Panc1 (cell line): Measurements from ENCODE around the gene TMEM61. TPM values are rescaled to one million over a fixed set of nuclear protein-coding genes. Genes with fewer than 3 reads are reported as not detected.

Experiments used
- ATAC-seq: fragments of 200-7000 bp; cut with Tn5 transposase; 2 replicates; pipeline ENCODE4 v1.9.1; 2020; ENCODE audit warnings: mild to moderate bottlenecking, moderate library complexity
- BruUV-seq: library from RNA; stranded (reverse); fragments of 400-500 nt; replicated peaks from 2 replicates; lab custom pipeline; 2021; lab: Mats Ljungman, UMichigan
- CTCF ChIA-PET: fragments of 300-600 bp; sonication (Branson Sonifier 250); formaldehyde crosslinking; loops from one replicate; lab custom pipeline; 2022; ENCODE audit warnings: antibody characterized with exemption; lab: Charles Lee
- POLR2A ChIA-PET: fragments of 300-600 bp; sonication (Branson Sonifier 250); formaldehyde crosslinking; loops from one replicate; lab custom pipeline; 2022; ENCODE audit warnings: antibody characterized with exemption; lab: Charles Lee
- DNase-seq: peaks from one replicate; pipeline ENCODE4 v3.0.0-alpha.2; 2010; ENCODE audit warnings: low read depth, low spot score
- H3K27ac ChIP-seq: 2 replicates; pipeline ENCODE4 v1.5.1; 2011; ENCODE audit warnings: mild to moderate bottlenecking, low read length, inconsistent platforms
- H3K27me3 ChIP-seq: fragments of 200-500 bp; sonication (Bioruptor generic); 2 replicates; pipeline ENCODE4 v1.6.0; 2014; ENCODE audit warnings: low read length, inconsistent platforms; ENCODE audit not compliant: control insufficient read depth, insufficient read depth
- H3K36me3 ChIP-seq: fragments of 200-500 bp; sonication (Bioruptor generic); 2 replicates; pipeline ENCODE4 v1.5.1; 2014; ENCODE audit warnings: inconsistent platforms, mild to moderate bottlenecking, low read length, moderate library complexity; ENCODE audit not compliant: control insufficient read depth, insufficient read depth
- H3K4me1 ChIP-seq: 2 replicates; pipeline ENCODE4 v1.5.1; 2011; ENCODE audit warnings: inconsistent platforms, mild to moderate bottlenecking, low read length, moderate library complexity; ENCODE audit not compliant: control insufficient read depth, insufficient read depth
- H3K4me3 ChIP-seq, 2 experiments: 2 replicates each; pipeline ENCODE4 v1.5.1; 2011 to 2012; ENCODE audit warnings: low read depth in 2 of 2, low read length in 2 of 2, mild to moderate bottlenecking in 2 of 2, inconsistent platforms in 1 of 2, moderate library complexity in 1 of 2
- H3K9me3 ChIP-seq: fragments of 200-500 bp; sonication (Bioruptor generic); 2 replicates; pipeline ENCODE4 v1.5.1; 2014; ENCODE audit warnings: low read depth, mild to moderate bottlenecking, inconsistent platforms, low read length, moderate library complexity; ENCODE audit not compliant: control insufficient read depth, insufficient read depth
- POLR2AphosphoS5 ChIP-seq: IDR thresholded peaks from 2 replicates; pipeline ENCODE4 v1.6.1; 2012; ENCODE audit warnings: mild to moderate bottlenecking, low read depth, low read length, moderate library complexity
- SIN3A ChIP-seq: IDR thresholded peaks from 2 replicates; pipeline ENCODE4 v1.6.1; 2012; ENCODE audit warnings: low read depth, mild to moderate bottlenecking, low read length, moderate library complexity, borderline replicate concordance; ENCODE audit not compliant: insufficient read depth
- TCF7L2 ChIP-seq: IDR thresholded peaks from 2 replicates; pipeline ENCODE4 v1.6.1; 2011; ENCODE audit warnings: mild to moderate bottlenecking, low read depth, low read length, inconsistent platforms
- in situ Hi-C: cut with HindIII; loops from 2 replicates; pipeline ENCODE4 v1.10.0; 2016; ENCODE audit warnings: low sequenced_read_pairs, low pct_unique_long_range_greater_than_20kb
- intact Hi-C: fragments of 100-400 bp; cut with micrococcal nuclease; formaldehyde crosslinking; loops from one replicate; pipeline ENCODE4 v1.10.0; 2022; ENCODE audit not compliant: unreplicated experiment
- total RNA-seq: library from RNA; stranded (reverse); gene quantifications from one replicate; pipeline ENCODE4 v1.2.1, GENCODE V29; 2021; ENCODE audit not compliant: unreplicated experiment
- TF ChIP-seq, protein P1 (sequence below): fragments of 450-650 bp; IDR thresholded peaks from 2 replicates; pipeline ENCODE4 v1.5.1; 2017; ENCODE audit warnings: mild to moderate bottlenecking
- TF ChIP-seq, protein P2 (sequence below), 2 experiments: IDR thresholded peaks; 2 replicates each; pipeline ENCODE4 v1.6.1; 2011 to 2012; ENCODE audit warnings: low read depth in 2 of 2, control low read depth in 1 of 2, low read length in 1 of 2, mild to moderate bottlenecking in 1 of 2, moderate library complexity in 1 of 2; ENCODE audit not compliant: insufficient read depth in 1 of 2

TMEM61 gene
- total RNA-seq, 1 experiment from 2014 or later = not detected

DNA sequence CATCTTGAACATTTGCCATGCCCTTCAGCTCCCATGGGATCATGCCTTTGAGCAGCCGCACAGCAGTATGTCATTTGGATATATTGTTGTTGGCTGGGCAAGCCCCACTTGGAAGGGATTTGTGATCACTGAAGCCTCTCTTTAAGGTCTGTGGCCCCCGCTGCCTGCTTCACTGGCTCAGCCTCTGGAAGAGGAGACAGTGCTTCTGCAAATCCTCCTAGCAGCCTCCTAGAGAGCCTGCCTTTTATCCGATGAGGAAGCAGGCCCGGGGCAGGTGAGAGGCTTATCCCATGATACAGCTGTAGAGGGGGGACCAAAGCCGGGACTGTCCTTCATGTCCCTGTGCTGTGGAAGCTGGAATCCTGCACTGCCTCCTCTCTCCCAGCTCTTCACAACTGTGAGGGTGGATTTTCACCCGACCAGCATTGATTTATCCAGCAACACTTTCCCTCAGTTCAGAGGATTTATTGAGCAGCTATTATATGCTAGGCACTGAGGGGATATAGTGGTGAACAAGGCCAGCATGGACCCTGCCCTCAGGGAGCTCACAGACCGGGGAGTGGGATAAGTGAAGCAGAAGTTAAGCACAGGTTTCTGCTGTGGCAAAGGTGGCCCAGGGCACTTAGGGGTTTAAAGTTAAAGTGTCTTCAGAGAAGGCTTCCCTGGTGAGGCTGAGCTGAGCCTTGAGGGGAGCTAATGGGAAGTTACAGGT, 3.9 kb downstream of the TMEM61 start:
- no peak overlapping the region for H3K27ac ChIP-seq
- BruUV-seq = no TSS peak
- ChIA-PET CTCF (interaction anchor here (0.7 kb wide), 1 partner anchor 28 kb away, joined by 3 read pairs; no protein-coding TSS in a partner anchor), POLR2A (no interaction called here)
- peaks cover 5% of the 10 kb centered on the region; the same call in 1 of the 2 replicates for H3K27me3 ChIP-seq
- in situ Hi-C loops (no loop called here), intact Hi-C loops (no loop called here)
- no peaks in the 10 kb centered on the region for H3K9me3 ChIP-seq
- H3K4me1 ChIP-seq = no peaks in the 10 kb centered on the region; the same call in 1 of the 2 replicates
- no peak overlapping the region for H3K4me3 ChIP-seq
- no peak for TF ChIP-seq SIN3A
- TF ChIP-seq POLR2AphosphoS5 = no peak
- no peak for TF ChIP-seq TCF7L2
- TF ChIP-seq, protein P1, sequence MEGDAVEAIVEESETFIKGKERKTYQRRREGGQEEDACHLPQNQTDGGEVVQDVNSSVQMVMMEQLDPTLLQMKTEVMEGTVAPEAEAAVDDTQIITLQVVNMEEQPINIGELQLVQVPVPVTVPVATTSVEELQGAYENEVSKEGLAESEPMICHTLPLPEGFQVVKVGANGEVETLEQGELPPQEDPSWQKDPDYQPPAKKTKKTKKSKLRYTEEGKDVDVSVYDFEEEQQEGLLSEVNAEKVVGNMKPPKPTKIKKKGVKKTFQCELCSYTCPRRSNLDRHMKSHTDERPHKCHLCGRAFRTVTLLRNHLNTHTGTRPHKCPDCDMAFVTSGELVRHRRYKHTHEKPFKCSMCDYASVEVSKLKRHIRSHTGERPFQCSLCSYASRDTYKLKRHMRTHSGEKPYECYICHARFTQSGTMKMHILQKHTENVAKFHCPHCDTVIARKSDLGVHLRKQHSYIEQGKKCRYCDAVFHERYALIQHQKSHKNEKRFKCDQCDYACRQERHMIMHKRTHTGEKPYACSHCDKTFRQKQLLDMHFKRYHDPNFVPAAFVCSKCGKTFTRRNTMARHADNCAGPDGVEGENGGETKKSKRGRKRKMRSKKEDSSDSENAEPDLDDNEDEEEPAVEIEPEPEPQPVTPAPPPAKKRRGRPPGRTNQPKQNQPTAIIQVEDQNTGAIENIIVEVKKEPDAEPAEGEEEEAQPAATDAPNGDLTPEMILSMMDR = no peak
- TF ChIP-seq, protein P2, sequence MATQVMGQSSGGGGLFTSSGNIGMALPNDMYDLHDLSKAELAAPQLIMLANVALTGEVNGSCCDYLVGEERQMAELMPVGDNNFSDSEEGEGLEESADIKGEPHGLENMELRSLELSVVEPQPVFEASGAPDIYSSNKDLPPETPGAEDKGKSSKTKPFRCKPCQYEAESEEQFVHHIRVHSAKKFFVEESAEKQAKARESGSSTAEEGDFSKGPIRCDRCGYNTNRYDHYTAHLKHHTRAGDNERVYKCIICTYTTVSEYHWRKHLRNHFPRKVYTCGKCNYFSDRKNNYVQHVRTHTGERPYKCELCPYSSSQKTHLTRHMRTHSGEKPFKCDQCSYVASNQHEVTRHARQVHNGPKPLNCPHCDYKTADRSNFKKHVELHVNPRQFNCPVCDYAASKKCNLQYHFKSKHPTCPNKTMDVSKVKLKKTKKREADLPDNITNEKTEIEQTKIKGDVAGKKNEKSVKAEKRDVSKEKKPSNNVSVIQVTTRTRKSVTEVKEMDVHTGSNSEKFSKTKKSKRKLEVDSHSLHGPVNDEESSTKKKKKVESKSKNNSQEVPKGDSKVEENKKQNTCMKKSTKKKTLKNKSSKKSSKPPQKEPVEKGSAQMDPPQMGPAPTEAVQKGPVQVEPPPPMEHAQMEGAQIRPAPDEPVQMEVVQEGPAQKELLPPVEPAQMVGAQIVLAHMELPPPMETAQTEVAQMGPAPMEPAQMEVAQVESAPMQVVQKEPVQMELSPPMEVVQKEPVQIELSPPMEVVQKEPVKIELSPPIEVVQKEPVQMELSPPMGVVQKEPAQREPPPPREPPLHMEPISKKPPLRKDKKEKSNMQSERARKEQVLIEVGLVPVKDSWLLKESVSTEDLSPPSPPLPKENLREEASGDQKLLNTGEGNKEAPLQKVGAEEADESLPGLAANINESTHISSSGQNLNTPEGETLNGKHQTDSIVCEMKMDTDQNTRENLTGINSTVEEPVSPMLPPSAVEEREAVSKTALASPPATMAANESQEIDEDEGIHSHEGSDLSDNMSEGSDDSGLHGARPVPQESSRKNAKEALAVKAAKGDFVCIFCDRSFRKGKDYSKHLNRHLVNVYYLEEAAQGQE (IDR thresholded peaks at IDR 0.05; ENCODE audit: insufficient read depth in 1 of 2, low read depth in 2 of 2, low read length in 1 of 2) = no peak
- ATAC-seq = no peak
- H3K36me3 ChIP-seq = no peaks in the 10 kb centered on the region
- no peak for DNase-seq

DNA sequence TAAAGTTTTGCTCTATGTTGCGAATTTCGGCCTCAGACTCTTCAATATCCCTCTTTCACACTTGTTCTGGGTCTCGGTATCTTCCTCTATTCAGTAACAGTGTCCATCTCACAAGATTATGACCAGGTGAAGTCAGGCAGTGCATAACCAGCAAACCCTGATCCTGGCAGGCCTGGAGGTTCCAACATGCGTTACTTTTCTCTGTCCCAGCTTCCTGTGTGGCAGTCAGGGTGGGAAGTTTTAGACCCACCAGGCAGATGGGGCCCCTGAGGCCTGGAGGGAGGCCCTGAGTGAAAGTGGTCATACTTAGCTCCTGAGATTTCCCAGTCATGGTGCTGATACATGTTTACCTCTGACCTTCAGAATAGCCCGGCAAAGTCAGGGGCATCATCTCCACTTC, 5.1 kb downstream of the TMEM61 start:
- H3K4me1 ChIP-seq = no peaks in the 10 kb centered on the region; the same call in 1 of the 2 replicates
- no peak for DNase-seq
- H3K27me3 ChIP-seq = 0 out of 2 replicates have a peak, but pooled peaks cover 2% of the 10 kb centered on the region
- POLR2A ChIA-PET = no interaction called here
- no peak overlapping the region for H3K4me3 ChIP-seq
- BruUV-seq = no TSS peak
- no peak overlapping the region for H3K27ac ChIP-seq
- intact Hi-C loops (no loop called here), in situ Hi-C loops (no loop called here)
- no peaks in the 10 kb centered on the region for H3K36me3 ChIP-seq
- TF ChIP-seq, protein P1 = no peak
- TF ChIP-seq SIN3A = no peak
- TF ChIP-seq, protein P2 (IDR thresholded peaks at IDR 0.05; ENCODE audit: insufficient read depth in 1 of 2, low read depth in 2 of 2, low read length in 1 of 2) = no peak
- TF ChIP-seq TCF7L2 = no peak
- no peak for TF ChIP-seq POLR2AphosphoS5
- no peak for ATAC-seq
- no peaks in the 10 kb centered on the region for H3K9me3 ChIP-seq
- CTCF ChIA-PET = no interaction called here
